Hematopoietic multipotent progenitor cell treated with erythropoietin and hydrocortisone succinate and interleukin-3 and kit ligand, for 8 days (in vitro differentiated cells): ENCODE measurements around the gene SEPHS2.
"Not testable (repeated sequence)": the region's sequence is repeated elsewhere in the genome, so short reads cannot be mapped to it uniquely, and the experiment has no call there.

Experiments used
- DNase-seq: peaks from one replicate; pipeline ENCODE4 v3.0.0-alpha.2; 2015

Gene SEPHS2

DNA sequence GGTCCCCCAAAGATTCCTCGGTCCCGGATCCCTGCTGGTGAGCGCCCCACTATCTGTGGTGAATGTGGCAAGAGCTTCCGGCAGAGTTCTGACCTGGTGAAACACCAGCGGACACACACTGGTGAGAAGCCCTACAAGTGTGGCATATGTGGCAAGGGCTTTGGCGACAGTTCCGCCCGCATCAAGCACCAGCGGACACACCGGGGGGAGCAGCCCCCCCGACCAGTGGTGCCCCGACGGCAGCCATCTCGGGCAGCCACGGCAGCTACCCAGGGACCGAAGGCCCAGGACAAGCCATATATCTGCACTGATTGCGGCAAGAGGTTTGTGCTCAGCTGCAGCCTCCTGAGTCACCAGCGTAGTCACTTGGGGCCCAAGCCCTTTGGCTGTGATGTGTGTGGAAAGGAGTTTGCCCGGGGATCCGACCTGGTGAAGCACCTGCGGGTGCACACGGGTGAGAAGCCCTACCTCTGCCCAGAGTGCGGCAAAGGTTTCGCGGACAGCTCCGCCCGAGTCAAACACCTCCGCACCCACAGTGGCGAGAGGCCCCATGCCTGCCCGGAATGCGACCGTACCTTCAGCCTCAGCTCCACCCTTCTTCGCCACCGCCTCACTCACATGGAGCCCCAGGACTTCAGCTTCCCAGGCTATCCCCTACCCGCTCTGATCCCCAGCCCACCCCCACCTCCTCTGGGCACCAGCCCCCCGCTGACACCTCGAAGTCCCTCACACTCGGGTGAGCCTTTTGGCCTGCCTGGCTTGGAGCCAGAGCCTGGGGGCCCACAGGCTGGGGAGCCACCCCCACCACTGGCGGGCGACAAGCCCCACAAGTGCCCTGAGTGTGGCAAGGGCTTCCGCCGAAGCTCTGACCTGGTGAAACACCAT lies 47.7 kb downstream of the SEPHS2 start:
- no peak for DNase-seq

DNA sequence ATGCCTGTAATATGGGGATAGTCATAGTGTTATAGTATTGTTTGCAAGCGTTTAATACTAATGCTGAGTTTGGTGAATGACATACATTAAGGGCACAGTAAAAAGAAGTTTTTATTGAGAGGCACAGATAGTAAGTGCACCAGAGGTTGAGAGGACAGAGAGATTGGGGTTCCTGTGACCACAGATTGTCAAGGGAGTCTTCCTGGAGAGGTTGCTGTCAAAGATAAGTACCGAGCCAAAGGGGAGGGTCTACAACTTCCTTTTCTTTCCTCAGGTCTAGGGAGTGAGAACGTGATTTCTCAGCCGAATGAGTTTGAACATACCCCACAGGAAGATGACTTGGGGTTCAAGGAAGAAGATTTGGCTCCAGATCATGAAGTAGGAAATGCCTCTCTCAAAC lies 48.6 kb downstream of the SEPHS2 start:
- DNase-seq: peak; percentile 50

DNA sequence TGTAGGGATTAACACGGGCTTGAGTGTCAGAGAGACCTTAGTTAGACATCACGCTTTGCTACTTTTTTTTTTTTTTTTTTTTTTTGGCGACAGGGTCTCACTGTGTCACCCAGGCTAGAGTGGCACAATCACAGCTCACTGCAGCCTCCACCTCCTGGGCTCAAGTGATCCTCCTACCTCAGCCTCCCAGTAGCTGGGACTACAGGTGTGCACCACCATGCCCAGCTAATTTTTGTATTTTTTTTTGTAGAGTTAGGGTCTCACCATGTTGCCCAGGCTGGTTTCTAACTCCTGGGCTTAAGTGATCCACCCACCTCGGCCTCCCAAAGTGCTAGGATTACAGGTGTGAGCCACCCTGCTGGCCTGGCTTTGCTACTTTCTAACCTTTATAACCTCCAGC lies 49.0 kb downstream of the SEPHS2 start:
- DNase-seq: not testable (repeated sequence)

DNA sequence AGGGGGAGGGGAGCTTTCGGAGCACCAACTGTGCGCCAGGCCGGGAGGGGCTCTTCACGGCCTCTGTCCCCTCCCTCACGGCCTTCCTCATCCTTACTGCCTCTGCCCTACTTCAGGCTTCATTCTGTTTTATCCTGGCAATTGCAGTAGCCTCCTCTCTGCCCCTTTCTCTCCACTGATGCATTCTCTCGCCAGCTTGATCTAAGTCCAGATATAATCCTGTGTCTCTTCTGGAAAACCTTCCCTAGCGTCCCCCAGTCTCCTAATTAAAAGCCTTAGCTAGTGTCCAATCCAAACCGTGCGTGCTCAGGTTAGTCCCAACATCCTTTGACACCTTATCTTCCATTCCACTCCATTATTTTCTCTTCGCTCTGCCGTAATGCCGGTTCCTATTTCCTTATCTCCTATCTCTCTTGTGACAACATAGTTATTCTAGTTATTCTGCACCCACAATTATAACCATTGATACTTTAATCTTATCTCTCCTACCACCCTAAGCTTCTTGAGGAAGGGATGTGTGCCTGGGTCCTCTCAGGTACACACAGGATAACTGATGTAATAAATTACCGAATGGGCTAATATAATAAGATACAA lies 49.6 kb downstream of the SEPHS2 start:
- no peak for DNase-seq

DNA sequence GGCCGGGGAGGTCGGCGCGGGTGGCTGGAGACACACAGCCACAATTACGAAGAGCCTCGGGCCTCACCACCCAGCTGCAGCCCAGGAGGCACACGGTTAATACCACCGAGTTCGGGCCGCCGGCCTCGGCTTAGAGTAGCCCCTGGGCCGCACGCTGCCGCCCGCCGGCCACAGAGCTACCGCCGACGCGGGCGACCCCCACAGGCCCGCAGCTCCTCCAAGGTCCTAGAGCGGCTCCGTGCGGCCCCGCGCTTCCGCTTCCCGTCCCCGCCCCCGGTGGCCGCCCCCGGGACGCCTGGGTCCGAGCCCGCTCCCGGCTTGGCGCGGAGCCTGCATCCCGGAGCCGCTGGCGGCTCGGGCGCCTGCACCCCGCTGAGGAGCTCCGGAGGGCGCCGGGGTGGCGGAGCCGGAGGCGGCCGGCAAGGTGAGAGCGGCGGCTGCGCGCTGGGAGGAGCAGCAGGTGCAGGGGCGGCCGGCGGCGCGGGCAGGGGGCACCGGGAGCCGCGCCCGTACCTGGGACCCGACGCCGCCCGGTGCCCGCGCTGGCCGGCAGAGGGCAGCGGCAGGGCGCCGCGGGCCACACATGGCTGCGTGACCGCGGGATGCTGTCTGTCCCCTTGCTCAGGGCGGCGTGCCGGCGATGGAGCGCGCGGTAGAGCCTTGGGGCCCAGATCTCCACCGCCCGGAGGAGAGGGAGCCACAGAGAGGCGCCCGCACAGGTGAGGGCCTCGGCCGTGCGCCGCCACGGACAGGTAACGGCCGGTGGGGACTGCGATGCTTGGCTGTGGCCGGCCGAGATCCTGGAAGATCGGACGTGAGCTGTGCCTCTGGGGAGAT lies 50.3 kb downstream of the SEPHS2 start, which contains the start of gene ZNF48:
TSS of gene ZNF48 (plus strand) at position 266 of the 837 bp plus-strand sequence. CDS start at position 641, 375 bp downstream.
- peak; percentile 65 for DNase-seq

DNA sequence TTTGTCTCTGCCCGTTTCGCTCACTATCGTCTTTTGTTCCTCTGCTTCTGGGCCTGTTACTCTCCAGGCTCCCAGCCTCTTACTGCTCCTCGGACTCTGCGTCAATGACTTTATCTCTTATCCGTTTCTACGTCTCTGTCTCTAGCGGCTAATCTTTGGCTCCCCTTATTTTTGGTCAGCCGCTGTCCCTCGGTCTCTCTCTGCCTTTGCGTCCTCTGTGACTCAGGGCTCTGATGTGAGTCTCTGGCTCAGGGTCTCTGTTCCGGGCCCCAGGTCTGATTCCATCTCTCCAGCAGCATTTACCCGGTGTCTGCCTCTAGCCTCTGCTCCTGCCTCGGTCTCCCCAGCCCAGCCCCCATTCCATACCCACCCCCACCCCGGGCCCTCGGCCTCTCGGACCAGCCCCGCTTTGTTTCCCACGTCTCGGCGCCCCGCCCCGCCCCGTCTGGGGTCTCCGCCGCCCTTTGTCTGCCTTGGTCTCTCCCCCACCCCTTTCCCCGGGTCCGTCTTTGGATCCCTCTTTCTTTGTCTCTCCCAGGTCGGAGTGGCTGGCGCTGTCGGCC lies 51.0 kb downstream of the SEPHS2 start:
- no peak for DNase-seq
